ENCODE measurements around the gene MRNIP. TPM values are rescaled to one million over a fixed set of nuclear protein-coding genes. Genes with fewer than 3 reads are reported as not detected.

MRNIP gene
- total and polyA plus RNA-seq, 5 donors from 2014 or later, result 10.2 to 46.4 (median 18.2) TPM

GRCh38 chr5:179902763-179903158, 44.1 kb upstream of the MRNIP start:
- Mint-ChIP-seq H3K9me3 (no peaks in the 10 kb centered on the region), H3K36me3 (peaks cover 20% of the 10 kb centered on the region), H3K4me3 (no peak overlapping the region), H3K27ac (no peak overlapping the region), H3K4me1 (peaks cover 4 to 32% (median 14%) of the 10 kb centered on the region in 4 donors), H3K27me3 (no peaks in the 10 kb centered on the region)
- Histone ChIP-seq H3K4me3 (ENCODE audit: low read depth, low read length) (no peak overlapping the region), H3K27me3 (ENCODE audit: control insufficient read depth, insufficient read depth, low read length) (no peaks in the 10 kb centered on the region), H3K4me1 (ENCODE audit: control insufficient read depth, insufficient read depth, low read length, poor library complexity, severe bottlenecking) (peaks cover 11% of the 10 kb centered on the region), H3K36me3 (ENCODE audit: control insufficient read depth, insufficient read depth, low read length) (peaks cover 35% of the 10 kb centered on the region), H3K27ac (ENCODE audit: insufficient read depth, low read length, poor library complexity, severe bottlenecking) (no peak overlapping the region), H3K9me3 (ENCODE audit: control insufficient read depth in 2 of 2, low read length in 2 of 2) (no peaks in the 10 kb centered on the region)
- DNase-seq (no peak), ATAC-seq (ENCODE audit: low read depth in 2 of 2) (no peak)

- DNase-seq (no peak), ATAC-seq (ENCODE audit: low read depth in 2 of 2) (no peak)
- H3K4me3 ChIP-seq (ENCODE audit: low read depth, low read length), result no peak overlapping the region
- Mint-ChIP-seq H3K4me3 (no peak overlapping the region), H3K36me3 (peaks cover 24% of the 10 kb centered on the region), H3K4me1 (peaks cover 4 to 32% (median 14%) of the 10 kb centered on the region in 4 donors), H3K9me3 (no peaks in the 10 kb centered on the region), H3K27me3 (no peaks in the 10 kb centered on the region), H3K27ac (no peak overlapping the region)
- peaks cover 9% of the 10 kb centered on the region for H3K4me1 ChIP-seq (ENCODE audit: control insufficient read depth, insufficient read depth, low read length, poor library complexity, severe bottlenecking)
- no peaks in the 10 kb centered on the region for H3K9me3 ChIP-seq (ENCODE audit: control insufficient read depth in 2 of 2, low read length in 2 of 2)
- H3K36me3 ChIP-seq (ENCODE audit: control insufficient read depth, insufficient read depth, low read length), result peaks cover 41% of the 10 kb centered on the region
- H3K27ac ChIP-seq (ENCODE audit: insufficient read depth, low read length, poor library complexity, severe bottlenecking), result no peak overlapping the region
- no peaks in the 10 kb centered on the region for H3K27me3 ChIP-seq (ENCODE audit: control insufficient read depth, insufficient read depth, low read length)
Measured at GRCh38 chr5:179901915-179902762, 43.5 kb upstream of the MRNIP start.

GRCh38 chr5:179901462-179901861, 42.8 kb upstream of the MRNIP start:
- Mint-ChIP-seq H3K27ac (no peak overlapping the region), H3K9me3 (no peaks in the 10 kb centered on the region), H3K4me3 (no peak overlapping the region), H3K36me3 (peaks cover 24% of the 10 kb centered on the region), H3K4me1 (peaks cover 4 to 26% (median 14%) of the 10 kb centered on the region in 4 donors), H3K27me3 (no peaks in the 10 kb centered on the region)
- H3K27me3 ChIP-seq (ENCODE audit: control insufficient read depth, insufficient read depth, low read length), result no peaks in the 10 kb centered on the region
- peaks cover 2% of the 10 kb centered on the region for H3K4me1 ChIP-seq (ENCODE audit: control insufficient read depth, insufficient read depth, low read length, poor library complexity, severe bottlenecking)
- H3K27ac ChIP-seq (ENCODE audit: insufficient read depth, low read length, poor library complexity, severe bottlenecking), result no peak overlapping the region
- DNase-seq, result no peak
- ATAC-seq (ENCODE audit: low read depth in 2 of 2), result no peak
- no peak overlapping the region for H3K4me3 ChIP-seq (ENCODE audit: low read depth, low read length)
- H3K9me3 ChIP-seq (ENCODE audit: control insufficient read depth in 2 of 2, low read length in 2 of 2), result no peaks in the 10 kb centered on the region
- peaks cover 43% of the 10 kb centered on the region for H3K36me3 ChIP-seq (ENCODE audit: control insufficient read depth, insufficient read depth, low read length)

GRCh38 chr5:179900711-179901110, 42.1 kb upstream of the MRNIP start:
- ATAC-seq (ENCODE audit: low read depth in 2 of 2) (no peak), DNase-seq (no peak)
- no peaks in the 10 kb centered on the region for H3K9me3 ChIP-seq (ENCODE audit: control insufficient read depth in 2 of 2, low read length in 2 of 2)
- H3K27ac ChIP-seq (ENCODE audit: insufficient read depth, low read length, poor library complexity, severe bottlenecking), result no peak overlapping the region
- peaks cover 0 to 19% (median 11%) of the 10 kb centered on the region in 4 donors for H3K4me1 Mint-ChIP-seq
- H3K4me1 ChIP-seq (ENCODE audit: control insufficient read depth, insufficient read depth, low read length, poor library complexity, severe bottlenecking), result no peaks in the 10 kb centered on the region
- peaks cover 45% of the 10 kb centered on the region for H3K36me3 ChIP-seq (ENCODE audit: control insufficient read depth, insufficient read depth, low read length)
- H3K4me3 ChIP-seq (ENCODE audit: low read depth, low read length), result no peak overlapping the region
- H3K27me3 ChIP-seq (ENCODE audit: control insufficient read depth, insufficient read depth, low read length), result no peaks in the 10 kb centered on the region
- H3K36me3 Mint-ChIP-seq, result peaks cover 29% of the 10 kb centered on the region
- H3K27me3 Mint-ChIP-seq, result no peaks in the 10 kb centered on the region
- no peak overlapping the region for H3K4me3 Mint-ChIP-seq
- H3K27ac Mint-ChIP-seq, result no peak overlapping the region
- H3K9me3 Mint-ChIP-seq, result no peaks in the 10 kb centered on the region

- no peak for DNase-seq
- H3K36me3 Mint-ChIP-seq, result peaks cover 30% of the 10 kb centered on the region
Measured at GRCh38 chr5:179900206-179900605, 41.6 kb upstream of the MRNIP start.

GRCh38 chr5:179895861-179896260, 37.2 kb upstream of the MRNIP start:
- Histone ChIP-seq H3K4me3 (ENCODE audit: low read depth, low read length) (no peak overlapping the region), H3K27ac (ENCODE audit: insufficient read depth, low read length, poor library complexity, severe bottlenecking) (no peak overlapping the region), H3K27me3 (ENCODE audit: control insufficient read depth, insufficient read depth, low read length) (no peaks in the 10 kb centered on the region), H3K4me1 (ENCODE audit: control insufficient read depth, insufficient read depth, low read length, poor library complexity, severe bottlenecking) (no peaks in the 10 kb centered on the region), H3K9me3 (ENCODE audit: control insufficient read depth in 2 of 2, low read length in 2 of 2) (no peaks in the 10 kb centered on the region), H3K36me3 (ENCODE audit: control insufficient read depth, insufficient read depth, low read length) (peaks cover 62% of the 10 kb centered on the region)
- Mint-ChIP-seq H3K4me1 (peaks cover 0 to 10% (median 0%) of the 10 kb centered on the region in 4 donors), H3K9me3 (no peaks in the 10 kb centered on the region), H3K27me3 (no peaks in the 10 kb centered on the region), H3K36me3 (peaks cover 35% of the 10 kb centered on the region), H3K4me3 (no peak overlapping the region), H3K27ac (no peak overlapping the region)
- ATAC-seq (ENCODE audit: low read depth in 2 of 2), result no peak
- no peak for DNase-seq

More at GRCh38 chr5:179900206-179900605, 41.6 kb upstream of the MRNIP start:
- ATAC-seq (ENCODE audit: low read depth in 2 of 2), result no peak
- H3K4me1 Mint-ChIP-seq, result peaks cover 0 to 15% (median 11%) of the 10 kb centered on the region in 4 donors
- H3K27ac Mint-ChIP-seq, result no peak overlapping the region
- H3K4me3 Mint-ChIP-seq, result no peak overlapping the region
- H3K27me3 Mint-ChIP-seq, result no peaks in the 10 kb centered on the region
- H3K27ac ChIP-seq (ENCODE audit: insufficient read depth, low read length, poor library complexity, severe bottlenecking), result no peak overlapping the region
- no peaks in the 10 kb centered on the region for H3K4me1 ChIP-seq (ENCODE audit: control insufficient read depth, insufficient read depth, low read length, poor library complexity, severe bottlenecking)
- no peaks in the 10 kb centered on the region for H3K27me3 ChIP-seq (ENCODE audit: control insufficient read depth, insufficient read depth, low read length)
- H3K9me3 Mint-ChIP-seq, result no peaks in the 10 kb centered on the region
- H3K36me3 ChIP-seq (ENCODE audit: control insufficient read depth, insufficient read depth, low read length), result peaks cover 46% of the 10 kb centered on the region
- no peaks in the 10 kb centered on the region for H3K9me3 ChIP-seq (ENCODE audit: control insufficient read depth in 2 of 2, low read length in 2 of 2)
- no peak overlapping the region for H3K4me3 ChIP-seq (ENCODE audit: low read depth, low read length)

GRCh38 chr5:179893958-179894895, 35.6 kb upstream of the MRNIP start:
- Histone ChIP-seq H3K36me3 (ENCODE audit: control insufficient read depth, insufficient read depth, low read length) (peaks cover 64% of the 10 kb centered on the region), H3K4me1 (ENCODE audit: control insufficient read depth, insufficient read depth, low read length, poor library complexity, severe bottlenecking) (no peaks in the 10 kb centered on the region), H3K27ac (ENCODE audit: insufficient read depth, low read length, poor library complexity, severe bottlenecking) (no peak overlapping the region), H3K27me3 (ENCODE audit: control insufficient read depth, insufficient read depth, low read length) (no peaks in the 10 kb centered on the region), H3K4me3 (ENCODE audit: low read depth, low read length) (no peak overlapping the region), H3K9me3 (ENCODE audit: control insufficient read depth in 2 of 2, low read length in 2 of 2) (no peaks in the 10 kb centered on the region)
- ATAC-seq (ENCODE audit: low read depth in 2 of 2), result no peak
- no peak for DNase-seq
- Mint-ChIP-seq H3K27ac (no peak overlapping the region), H3K4me1 (peaks cover 0 to 5% (median 0%) of the 10 kb centered on the region in 4 donors), H3K36me3 (peaks cover 32% of the 10 kb centered on the region), H3K27me3 (no peaks in the 10 kb centered on the region), H3K4me3 (no peak overlapping the region), H3K9me3 (no peaks in the 10 kb centered on the region)
